Suprapubic skin (tissue), 4 donors: ENCODE measurements around the gene PITHD1. TPM values are rescaled to one million over a fixed set of nuclear protein-coding genes. Genes with fewer than 3 reads are reported as not detected.
"Not testable (repeated sequence)": the region's sequence is repeated elsewhere in the genome, so short reads cannot be mapped to it uniquely, and the experiment has no call there.

Experiments
- DNase-seq, 2 donors: peaks; one replicate each; pipeline ENCODE4 v3.0.0-alpha.2; 2019; ENCODE audit warnings: low spot score in 2 of 2
- H3K27ac ChIP-seq: fragments of 200-600 bp; sonication (generic); one replicate; pipeline ENCODE4 v1.5.1; 2019
- H3K27me3 ChIP-seq: fragments of 200-600 bp; sonication (generic); one replicate; pipeline ENCODE4 v1.5.1; 2019
- H3K36me3 ChIP-seq: fragments of 200-600 bp; sonication (generic); one replicate; pipeline ENCODE4 v1.5.1; 2019
- H3K4me1 ChIP-seq: fragments of 200-600 bp; sonication (generic); one replicate; pipeline ENCODE4 v1.5.1; 2019
- H3K4me3 ChIP-seq: fragments of 200-600 bp; sonication (generic); one replicate; pipeline ENCODE4 v1.5.1; 2019; ENCODE audit warnings: mild to moderate bottlenecking
- H3K9me3 ChIP-seq: fragments of 200-600 bp; sonication (generic); one replicate; pipeline ENCODE4 v1.5.1; 2019
- EP300 ChIP-seq: sonication (generic); formaldehyde crosslinking; IDR thresholded peaks from one replicate; pipeline ENCODE4 v1.6.1; 2017; ENCODE audit warnings: antibody characterized with exemption
- POLR2A ChIP-seq, 2 donors: fragments of 450-650 bp; IDR thresholded peaks; one replicate each; pipeline ENCODE4 v1.6.1; 2017; ENCODE audit warnings: antibody characterized with exemption in 2 of 2, mild to moderate bottlenecking in 2 of 2, moderate library complexity in 2 of 2
- POLR2AphosphoS5 ChIP-seq, 3 donors: sonication (generic); formaldehyde crosslinking; IDR thresholded peaks; one replicate each; pipeline ENCODE4 v1.6.1; 2017; ENCODE audit warnings: antibody characterized with exemption in 3 of 3
- WGBS: methylation state at CpG from one replicate; pipeline ENCODE4 v1.1.5; 2018; 5-methylcytosine and 5-hydroxymethylcytosine counted together
- total RNA-seq, 4 donors: library from RNA; depleted of rRNA; stranded (reverse); fragments of >200 nt; gene quantifications; one replicate each; pipeline ENCODE4 v1.1.0, GENCODE V29; 2016
- TF ChIP-seq, protein P1 (sequence below), 2 donors: fragments of 200-600 bp in 1 of 2; fragments of 450-650 bp in 1 of 2; sonication (generic) in 1 of 2; IDR thresholded peaks; one replicate each; pipeline ENCODE4 v1.5.1; 2016 to 2019; ENCODE audit warnings: antibody characterized with exemption in 2 of 2, mild to moderate bottlenecking in 1 of 2, moderate library complexity in 1 of 2

The PITHD1 gene
- total RNA-seq, 4 donors from 2014 or later, result 49.4 to 93.1 (median 74.3) TPM

DNA sequence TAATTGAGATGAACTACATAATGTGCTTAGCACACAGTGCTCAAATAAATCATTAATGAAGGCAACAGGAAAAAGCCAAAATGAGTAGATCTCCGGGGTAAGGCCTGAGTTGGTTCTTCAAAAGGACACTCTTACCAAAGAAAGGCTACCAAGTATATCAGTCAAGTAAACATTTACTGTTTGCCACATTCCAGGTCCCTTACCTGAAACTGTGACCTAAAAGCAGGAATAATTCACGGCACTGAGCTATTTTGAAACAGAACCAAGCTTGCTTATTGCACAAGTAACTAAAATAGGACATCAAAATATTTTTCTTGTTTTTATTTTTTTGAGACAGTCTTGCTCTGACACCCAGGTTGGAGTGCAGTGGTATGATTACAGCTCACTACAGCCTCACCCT lies 2.0 kb upstream of the PITHD1 start:
- peaks cover 39% of the 10 kb centered on the region for H3K4me1 ChIP-seq
- no peaks in the 10 kb centered on the region for H3K27me3 ChIP-seq
- TF ChIP-seq POLR2A (IDR thresholded peaks at IDR 0.05) (no peak), EP300 (no peak), POLR2AphosphoS5 (IDR thresholded peaks at IDR 0.05) (no peak)
- TF ChIP-seq, protein P1, sequence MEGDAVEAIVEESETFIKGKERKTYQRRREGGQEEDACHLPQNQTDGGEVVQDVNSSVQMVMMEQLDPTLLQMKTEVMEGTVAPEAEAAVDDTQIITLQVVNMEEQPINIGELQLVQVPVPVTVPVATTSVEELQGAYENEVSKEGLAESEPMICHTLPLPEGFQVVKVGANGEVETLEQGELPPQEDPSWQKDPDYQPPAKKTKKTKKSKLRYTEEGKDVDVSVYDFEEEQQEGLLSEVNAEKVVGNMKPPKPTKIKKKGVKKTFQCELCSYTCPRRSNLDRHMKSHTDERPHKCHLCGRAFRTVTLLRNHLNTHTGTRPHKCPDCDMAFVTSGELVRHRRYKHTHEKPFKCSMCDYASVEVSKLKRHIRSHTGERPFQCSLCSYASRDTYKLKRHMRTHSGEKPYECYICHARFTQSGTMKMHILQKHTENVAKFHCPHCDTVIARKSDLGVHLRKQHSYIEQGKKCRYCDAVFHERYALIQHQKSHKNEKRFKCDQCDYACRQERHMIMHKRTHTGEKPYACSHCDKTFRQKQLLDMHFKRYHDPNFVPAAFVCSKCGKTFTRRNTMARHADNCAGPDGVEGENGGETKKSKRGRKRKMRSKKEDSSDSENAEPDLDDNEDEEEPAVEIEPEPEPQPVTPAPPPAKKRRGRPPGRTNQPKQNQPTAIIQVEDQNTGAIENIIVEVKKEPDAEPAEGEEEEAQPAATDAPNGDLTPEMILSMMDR (IDR thresholded peaks at IDR 0.05), result no peak
- no peak for DNase-seq
- H3K9me3 ChIP-seq, result no peaks in the 10 kb centered on the region
- WGBS, result 81% methylated on average over 2 of the region's 2 CpGs
- peaks cover 11% of the 10 kb centered on the region for H3K36me3 ChIP-seq
- no peak overlapping the region for H3K4me3 ChIP-seq
- no peak overlapping the region for H3K27ac ChIP-seq

- H3K27ac ChIP-seq, result no peak overlapping the region
- H3K4me3 ChIP-seq, result peak overlapping the region; percentile 92
Observed at GRCh38 chr1:23779826-23780371, 1.7 kb downstream of the PITHD1 start.

DNA sequence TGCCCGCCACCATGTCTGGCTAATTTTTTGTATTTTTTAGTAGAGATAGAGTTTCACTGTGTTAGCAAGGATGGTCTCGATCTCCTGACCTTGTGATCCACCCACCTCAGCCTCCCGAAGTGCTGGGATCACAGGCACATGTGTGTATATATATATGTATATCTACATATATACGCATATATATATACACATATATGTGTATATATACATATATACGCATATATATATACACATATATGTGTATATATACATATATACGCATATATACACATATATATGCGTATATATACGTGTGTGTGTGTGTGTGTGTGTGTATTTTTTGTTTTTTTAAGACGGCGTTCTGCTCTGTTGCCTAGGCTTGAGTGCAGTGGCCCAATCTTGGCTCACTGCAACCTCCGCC lies 4.9 kb downstream of the PITHD1 start:
- peaks cover 40% of the 10 kb centered on the region for H3K36me3 ChIP-seq
- not testable (repeated sequence) for H3K27me3 ChIP-seq

More at GRCh38 chr1:23779826-23780371, 1.7 kb downstream of the PITHD1 start:
- peaks cover 15% of the 10 kb centered on the region for H3K36me3 ChIP-seq
- TF ChIP-seq POLR2AphosphoS5 (IDR thresholded peaks at IDR 0.05) (no peak), POLR2A (IDR thresholded peaks at IDR 0.05) (no peak)
- no peaks in the 10 kb centered on the region for H3K9me3 ChIP-seq
- H3K27me3 ChIP-seq, result no peaks in the 10 kb centered on the region
- WGBS, result 55% methylated on average over 3 of the region's 3 CpGs
- peaks cover 35% of the 10 kb centered on the region for H3K4me1 ChIP-seq
- DNase-seq, result no peak

DNA sequence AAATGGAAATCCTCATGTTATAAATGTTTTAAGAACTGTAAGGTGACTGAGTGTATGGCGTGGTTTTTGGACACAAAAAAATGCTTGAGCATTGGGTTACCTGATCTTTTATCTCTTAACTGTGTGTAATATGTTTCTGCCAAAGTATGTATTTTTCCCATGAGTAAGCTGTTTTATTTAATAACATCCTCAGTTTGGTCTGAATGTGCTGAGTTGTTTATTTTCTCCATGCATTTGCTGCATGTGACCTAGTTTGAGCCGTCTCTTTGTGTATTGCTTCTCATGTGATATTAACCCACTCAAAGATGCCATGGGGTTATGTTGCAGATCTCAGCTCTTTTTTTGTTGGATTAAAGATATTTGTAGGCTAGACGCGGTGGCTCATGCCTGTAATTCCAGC lies 6.6 kb downstream of the PITHD1 start:
- H3K27me3 ChIP-seq, result no peaks in the 10 kb centered on the region
- H3K4me1 ChIP-seq, result peaks cover 10% of the 10 kb centered on the region
- no peak for TF ChIP-seq EP300
- TF ChIP-seq, protein P1 (IDR thresholded peaks at IDR 0.05), result no peak
- no peak for TF ChIP-seq POLR2A (IDR thresholded peaks at IDR 0.05)
- no peak for TF ChIP-seq POLR2AphosphoS5 (IDR thresholded peaks at IDR 0.05)
- H3K36me3 ChIP-seq, result peaks cover 46% of the 10 kb centered on the region
- no peak for DNase-seq
- no peak overlapping the region for H3K27ac ChIP-seq
- H3K4me3 ChIP-seq, result no peak overlapping the region
- H3K9me3 ChIP-seq, result no peaks in the 10 kb centered on the region
- 87% methylated on average over 4 of the region's 4 CpGs for whole genome bisulfite sequencing

More for the DNA sequence above, 4.9 kb downstream of the PITHD1 start:
- H3K27ac ChIP-seq, DNase-seq, H3K9me3 ChIP-seq, H3K4me3 ChIP-seq: not testable (repeated sequence)
- 93% methylated on average over 11 of the region's 11 CpGs for WGBS
- peaks cover 22% of the 10 kb centered on the region for H3K4me1 ChIP-seq

DNA sequence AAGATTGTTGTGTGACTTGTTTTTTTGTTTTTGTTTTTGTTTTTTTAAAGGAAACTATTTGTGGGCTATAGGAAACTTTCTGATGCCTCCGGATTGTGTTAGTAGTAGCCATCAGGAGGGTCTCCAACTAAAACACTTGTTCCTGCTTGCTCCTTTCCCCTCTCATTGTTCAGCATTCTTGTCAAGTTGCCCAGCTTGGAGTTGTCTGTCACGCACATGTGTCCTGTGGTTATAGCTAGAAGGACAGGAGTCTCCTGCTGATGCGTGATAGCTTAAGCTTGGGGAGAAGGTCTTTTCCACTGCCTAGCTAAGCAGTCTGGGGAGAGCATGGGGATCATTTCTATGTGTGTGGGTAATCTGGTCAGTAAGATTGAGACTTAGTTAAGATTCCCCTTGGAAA lies 9.5 kb downstream of the PITHD1 start:
- H3K4me1 ChIP-seq, result peaks cover 22% of the 10 kb centered on the region
- 82% methylated on average over 3 of the region's 3 CpGs for WGBS
- H3K36me3 ChIP-seq, result peaks cover 39% of the 10 kb centered on the region
- no peaks in the 10 kb centered on the region for H3K9me3 ChIP-seq
- no peaks in the 10 kb centered on the region for H3K27me3 ChIP-seq
- TF ChIP-seq, protein P1 (IDR thresholded peaks at IDR 0.05), result no peak
- no peak for TF ChIP-seq POLR2A (IDR thresholded peaks at IDR 0.05)
- no peak overlapping the region for H3K27ac ChIP-seq
- H3K4me3 ChIP-seq, result no peak overlapping the region
- DNase-seq, result no peak

DNA sequence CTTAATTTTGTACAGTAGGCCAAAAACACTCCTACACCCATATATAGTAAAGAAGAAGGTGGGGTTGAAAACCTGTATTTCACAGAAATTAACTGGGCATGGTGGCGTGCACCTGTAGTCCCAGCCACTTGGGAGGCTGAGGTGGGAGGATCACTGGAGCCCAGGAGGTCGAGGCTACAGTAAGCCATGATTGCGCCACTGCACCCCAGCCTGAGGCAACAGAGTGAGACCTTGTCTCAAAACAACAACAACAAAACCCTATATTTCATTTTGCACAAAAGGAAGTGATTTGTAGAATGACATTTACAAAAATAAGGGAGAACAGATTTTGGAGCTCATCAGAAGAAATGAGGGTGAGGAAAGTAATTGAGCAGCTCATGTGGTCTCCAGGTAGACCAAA lies 10.5 kb downstream of the PITHD1 start:
- no peak for DNase-seq
- Histone ChIP-seq H3K36me3 (peaks cover 49% of the 10 kb centered on the region), H3K4me1 (peaks cover 32% of the 10 kb centered on the region), H3K27me3 (no peaks in the 10 kb centered on the region), H3K9me3 (no peaks in the 10 kb centered on the region), H3K4me3 (no peak overlapping the region), H3K27ac (no peak overlapping the region)
- no peak for TF ChIP-seq EP300
- TF ChIP-seq, protein P1 (IDR thresholded peaks at IDR 0.05), result no peak
- TF ChIP-seq POLR2AphosphoS5 (IDR thresholded peaks at IDR 0.05), result no peak
- no peak for TF ChIP-seq POLR2A (IDR thresholded peaks at IDR 0.05)
- WGBS, result 92% methylated on average over 3 of the region's 3 CpGs
